GM19452 (cell line): Measurements from ENCODE around the gene PGAM5.
"Not testable (repeated sequence)": the region's sequence is repeated elsewhere in the genome, so short reads cannot be mapped to it uniquely, and the experiment has no call there.

Source experiments
- ATAC-seq: cut with Tn5 transposase; IDR thresholded peaks from one replicate; pipeline ENCODE4 v1.9.1; 2021; ENCODE audit not compliant: unreplicated experiment

PGAM5 gene

DNA sequence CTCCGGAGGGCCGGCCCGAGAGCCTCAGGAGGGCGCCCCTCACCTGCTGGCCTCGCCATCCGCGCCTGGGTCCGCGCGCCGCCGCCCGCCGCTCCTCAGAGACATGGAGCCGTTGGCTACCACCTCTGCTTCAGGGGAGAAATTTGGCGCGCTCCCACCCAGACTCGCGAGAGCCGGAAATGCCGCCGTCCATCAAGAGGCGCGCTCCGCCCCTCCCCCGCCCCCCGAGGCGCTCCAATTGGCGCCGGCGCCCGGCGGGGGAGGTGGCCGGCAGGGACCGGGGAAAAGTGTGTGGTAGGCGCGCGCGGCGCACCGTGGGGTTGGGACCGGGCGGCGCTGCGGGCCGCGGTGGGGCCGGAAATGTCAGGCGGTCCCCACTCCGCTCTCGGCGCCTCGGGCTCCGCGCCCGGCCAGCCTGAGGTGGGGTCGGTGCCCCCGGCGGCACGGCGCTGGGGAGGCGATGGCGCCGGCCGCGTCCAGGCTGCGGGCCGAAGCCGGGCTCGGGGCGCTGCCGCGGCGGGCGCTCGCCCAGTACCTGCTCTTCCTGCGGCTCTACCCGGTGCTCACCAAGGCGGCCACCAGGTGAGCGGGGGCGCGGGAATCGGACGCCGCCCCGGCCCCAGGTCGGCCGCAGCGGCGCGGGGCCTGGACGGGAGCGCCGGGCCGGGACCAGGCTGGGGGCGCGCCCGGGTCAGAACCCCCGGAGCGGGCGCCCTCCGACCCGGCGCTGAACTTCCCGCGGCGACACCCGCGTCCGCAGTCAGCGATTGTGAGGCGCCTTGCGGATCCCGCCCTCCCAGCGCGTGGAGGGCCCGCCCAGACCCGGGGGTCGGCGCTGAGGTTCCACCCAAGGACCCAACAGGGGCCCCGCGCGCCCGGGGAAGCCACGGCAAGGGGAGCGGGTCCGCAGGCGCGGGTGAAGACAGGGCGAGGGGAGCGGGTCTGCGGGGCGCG is 23.2 kb upstream of the PGAM5 start, which contains the start of the genes POLE and PXMP2:
Gene POLE (minus strand): TSS at position 132 of the 954 bp plus-strand sequence. CDS start 27 bp downstream, at position 105.
Gene PXMP2 (plus strand): TSS at position 377 of the 954 bp plus-strand sequence. CDS start 84 bp downstream, at position 461.
- peak; percentile 88 for ATAC-seq

DNA sequence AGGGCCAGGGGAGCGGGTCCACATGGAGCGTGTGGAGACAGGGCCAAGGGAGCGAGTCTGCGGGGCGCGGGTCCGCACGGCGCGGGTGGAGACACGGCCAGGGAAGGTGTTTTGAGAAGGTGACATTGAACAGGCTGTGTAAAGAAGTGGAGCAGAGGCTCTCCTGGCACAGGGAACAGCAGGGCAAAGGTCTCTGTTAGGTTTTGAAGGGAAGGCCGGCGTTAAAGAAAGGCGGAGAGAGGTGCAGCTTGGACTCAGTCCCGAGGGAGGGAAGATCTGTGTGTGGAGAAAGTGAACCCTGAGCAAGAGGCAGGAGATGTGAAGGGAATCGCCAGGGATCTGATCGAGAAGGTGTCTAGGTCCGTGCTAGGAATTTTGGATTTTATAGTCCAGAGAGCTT is 21.4 kb upstream of the PGAM5 start:
- ATAC-seq = no peak

DNA sequence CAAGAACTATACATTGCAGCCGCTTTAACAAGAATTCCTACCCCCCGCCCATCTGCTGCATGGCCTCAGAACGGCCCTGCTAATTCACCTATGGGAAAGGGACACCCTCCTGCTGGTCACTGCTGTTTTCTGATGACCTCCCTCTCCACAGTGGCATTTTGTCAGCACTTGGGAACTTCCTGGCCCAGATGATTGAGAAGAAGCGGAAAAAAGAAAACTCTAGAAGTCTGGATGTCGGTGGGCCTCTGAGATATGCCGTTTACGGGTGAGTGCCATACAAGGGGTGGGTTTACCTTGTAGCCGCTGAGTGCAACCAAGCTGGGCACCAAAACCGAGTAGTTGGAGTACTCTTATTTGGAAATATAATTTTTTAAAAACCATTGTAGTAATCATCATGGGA is 20.5 kb upstream of the PGAM5 start:
- no peak for ATAC-seq

DNA sequence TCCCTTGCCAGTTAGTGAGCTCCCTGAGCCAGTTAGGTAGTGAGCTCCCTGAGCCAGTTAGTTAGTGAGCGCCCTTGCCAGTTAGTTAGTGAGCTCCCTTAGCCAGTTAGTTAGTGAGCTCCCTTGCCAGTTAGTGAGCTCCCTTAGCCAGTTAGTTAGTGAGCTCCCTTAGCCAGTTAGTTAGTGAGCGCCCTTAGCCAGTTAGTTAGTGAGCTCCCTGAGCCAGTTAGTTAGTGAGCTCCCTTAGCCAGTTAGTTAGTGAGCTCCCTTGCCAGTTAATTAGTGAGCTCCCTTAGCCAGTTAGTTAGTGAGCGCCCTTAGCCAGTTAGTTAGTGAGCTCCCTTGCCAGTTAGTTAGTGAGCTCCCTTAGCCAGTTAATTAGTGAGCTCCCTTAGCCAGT is 18.6 kb upstream of the PGAM5 start:
- ATAC-seq = not testable (repeated sequence)

DNA sequence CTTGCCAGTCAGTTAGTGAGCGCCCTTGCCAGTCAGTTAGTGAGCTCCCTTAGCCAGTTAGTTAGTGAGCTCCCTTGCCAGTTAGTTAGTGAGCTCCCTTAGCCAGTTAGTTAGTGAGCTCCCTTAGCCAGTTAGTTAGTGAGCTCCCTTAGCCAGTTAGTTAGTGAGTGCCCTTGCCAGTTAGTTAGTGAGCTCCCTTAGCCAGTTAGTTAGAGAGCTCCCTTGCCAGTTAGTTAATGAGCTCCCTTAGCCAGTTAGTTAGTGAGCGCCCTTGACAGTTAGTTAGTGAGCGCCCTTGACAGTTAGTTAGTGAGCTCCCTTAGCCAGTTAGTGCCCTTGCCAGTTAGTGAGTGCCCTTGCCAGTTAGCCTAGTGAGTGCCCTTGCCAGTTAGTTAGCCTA is 15.8 kb upstream of the PGAM5 start:
- ATAC-seq = not testable (repeated sequence)

DNA sequence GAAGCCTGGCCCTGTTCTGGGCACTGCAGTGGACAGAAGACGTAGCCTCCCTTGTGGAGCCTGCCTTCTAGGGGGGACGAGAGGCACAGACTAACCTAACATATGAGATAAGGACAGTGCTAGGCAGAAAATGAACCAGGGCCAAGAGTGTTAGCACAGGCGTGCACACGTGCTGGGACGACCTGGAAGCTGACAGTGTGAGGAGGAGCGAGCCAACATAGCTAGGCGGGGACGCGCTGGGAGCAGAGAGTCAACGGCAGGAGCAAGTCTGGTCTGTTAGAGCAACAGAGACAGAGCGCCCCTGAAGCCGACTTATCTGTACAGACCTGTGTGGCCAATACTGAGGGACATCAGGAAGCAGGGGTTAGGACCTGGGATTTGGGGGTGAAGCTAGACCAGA is 15.2 kb upstream of the PGAM5 start:
- ATAC-seq = no peak

DNA sequence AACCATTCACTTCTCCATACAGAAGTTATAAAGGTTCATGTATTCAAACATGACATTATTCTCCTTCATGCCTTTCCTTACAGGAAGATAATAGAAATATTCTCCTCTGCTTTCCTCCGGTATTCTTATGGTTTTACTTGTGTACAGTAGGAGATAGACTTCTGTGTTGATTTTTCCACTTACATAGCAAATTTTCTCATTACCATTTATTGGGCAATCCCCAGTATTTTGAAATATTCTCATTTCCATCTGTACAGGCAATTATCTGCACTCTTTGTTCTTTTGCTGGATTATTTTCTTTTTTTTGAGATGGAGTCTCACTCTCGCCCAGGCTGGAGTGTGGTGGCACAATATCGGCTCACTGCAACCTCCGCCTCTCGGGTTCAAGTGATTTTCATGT is 12.3 kb upstream of the PGAM5 start:
- no peak for ATAC-seq

DNA sequence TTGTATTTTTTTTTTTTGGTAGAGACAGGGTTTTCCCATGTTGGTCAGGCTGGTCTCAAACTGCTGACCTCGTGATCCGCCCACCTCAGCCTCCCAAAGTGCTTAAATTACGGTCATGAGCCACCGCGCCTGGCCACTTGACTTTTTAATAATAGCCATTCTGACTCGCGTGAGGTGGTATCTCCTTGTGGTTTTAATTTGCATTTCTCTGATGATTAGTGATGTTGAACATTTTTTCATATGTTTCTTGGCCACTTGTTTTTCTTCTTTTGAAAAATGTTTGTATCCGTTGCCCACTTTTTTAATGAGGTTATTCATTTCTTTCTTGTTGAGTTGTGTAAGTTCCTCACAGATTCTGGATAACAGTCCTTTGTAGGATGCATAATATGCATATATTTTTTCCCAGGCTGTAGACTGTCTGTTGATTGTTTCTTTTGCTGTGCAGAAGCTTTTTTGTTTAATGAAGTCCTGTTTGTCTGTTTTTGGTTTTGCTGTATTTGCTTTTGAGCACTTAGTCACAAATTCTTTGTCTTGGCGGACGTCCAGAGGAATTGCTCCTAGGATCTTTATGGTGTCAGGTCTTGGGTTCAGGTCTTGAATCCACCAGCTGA is 10.3 kb upstream of the PGAM5 start:
- ATAC-seq = no peak

DNA sequence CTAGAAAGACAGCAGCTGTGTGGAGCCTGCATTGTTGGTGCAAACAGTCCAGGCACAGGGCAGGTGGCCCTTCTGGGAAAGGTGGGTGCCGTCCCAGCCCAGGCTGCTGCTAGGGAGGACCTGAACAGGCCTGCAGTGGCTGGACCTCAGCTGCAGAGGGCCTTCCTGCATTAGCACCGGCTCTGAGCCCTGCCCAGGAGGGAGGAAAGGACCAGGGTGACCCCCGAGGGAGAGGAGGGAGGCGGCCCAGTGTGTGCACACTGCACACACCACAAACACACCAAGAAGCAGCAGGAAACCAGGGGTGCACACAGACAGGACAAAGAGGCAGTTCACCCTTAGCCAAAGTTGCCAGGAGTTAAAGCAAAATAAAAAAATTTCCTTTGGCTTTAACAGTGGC is 8.0 kb upstream of the PGAM5 start:
- ATAC-seq = no peak

DNA sequence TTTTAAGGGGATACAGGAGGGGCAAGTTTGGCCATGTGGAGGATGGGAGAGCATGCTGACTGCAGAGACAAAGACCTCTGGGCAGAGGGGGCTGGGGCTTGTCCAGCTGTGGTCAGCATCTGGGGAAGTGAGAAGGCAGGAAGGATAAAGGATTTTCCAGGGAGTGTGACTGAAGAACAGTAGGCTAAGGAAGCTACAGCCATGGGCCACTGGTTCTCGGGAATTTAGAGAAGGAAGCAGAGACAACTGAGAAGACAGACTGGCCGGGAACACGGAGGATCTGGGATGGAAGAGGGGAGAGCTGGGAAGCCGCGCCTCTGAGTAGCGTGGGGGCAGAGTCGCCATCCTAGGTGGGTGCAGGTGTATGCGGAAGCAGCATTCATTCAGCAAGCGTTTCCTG is 7.0 kb upstream of the PGAM5 start:
- no peak for ATAC-seq

DNA sequence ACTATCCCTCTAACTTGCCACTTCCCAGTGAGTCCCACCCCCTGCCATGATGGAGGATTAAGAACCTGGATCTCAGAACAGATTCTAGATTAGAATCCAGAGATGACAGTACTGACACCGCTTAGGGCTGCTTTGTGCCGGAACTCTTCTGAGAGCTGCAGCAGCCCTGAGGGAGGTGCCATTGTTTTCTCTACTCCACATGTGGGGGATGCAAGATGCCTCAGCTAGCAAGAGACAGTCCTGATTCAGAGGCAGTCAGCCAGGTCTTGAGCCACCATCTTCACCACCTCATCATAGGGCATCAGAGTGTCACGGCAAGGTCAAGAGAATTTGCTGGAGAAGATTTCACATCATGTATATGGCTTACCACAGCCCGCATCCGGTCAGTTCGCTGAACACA is 3.4 kb upstream of the PGAM5 start:
- no peak for ATAC-seq

DNA sequence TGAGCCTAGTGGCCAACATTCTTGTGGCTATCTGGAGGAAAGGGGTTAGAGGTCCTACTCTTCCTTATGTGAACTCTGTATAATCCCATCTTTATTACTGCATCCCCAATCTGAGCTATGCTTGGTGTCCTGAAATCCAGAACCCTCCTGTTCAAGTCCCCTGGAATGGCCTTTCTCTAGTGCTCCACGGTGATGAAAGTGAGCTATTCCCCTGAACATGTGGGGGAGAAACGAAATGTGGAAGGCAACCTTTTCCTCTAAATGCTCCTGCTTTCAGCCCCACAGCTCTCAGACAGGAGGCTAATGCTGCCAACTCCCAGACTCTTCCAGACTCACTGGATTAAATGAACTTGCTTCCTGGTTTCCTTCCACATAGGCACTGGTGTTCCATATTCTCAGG is 2.5 kb upstream of the PGAM5 start:
- no peak for ATAC-seq

DNA sequence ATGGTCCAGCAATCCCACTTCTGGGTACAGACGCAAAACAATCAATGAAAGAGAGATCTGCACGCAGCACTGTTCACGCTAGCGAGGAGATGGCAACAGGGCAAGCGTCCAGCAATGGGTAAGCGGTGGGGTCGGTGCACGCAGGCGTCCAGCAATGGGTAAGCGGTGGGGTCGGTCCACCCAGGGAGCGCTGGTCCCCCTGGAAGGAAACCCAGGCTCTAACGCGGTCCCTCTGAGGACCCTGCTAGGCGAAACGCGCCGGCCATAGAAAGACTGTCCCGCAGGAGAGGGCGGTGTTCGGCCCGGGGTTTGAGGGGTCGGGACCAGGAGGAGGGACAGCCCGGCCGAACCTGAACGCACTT is 618 bp upstream of the PGAM5 start:
- peak; percentile 31 for ATAC-seq

DNA sequence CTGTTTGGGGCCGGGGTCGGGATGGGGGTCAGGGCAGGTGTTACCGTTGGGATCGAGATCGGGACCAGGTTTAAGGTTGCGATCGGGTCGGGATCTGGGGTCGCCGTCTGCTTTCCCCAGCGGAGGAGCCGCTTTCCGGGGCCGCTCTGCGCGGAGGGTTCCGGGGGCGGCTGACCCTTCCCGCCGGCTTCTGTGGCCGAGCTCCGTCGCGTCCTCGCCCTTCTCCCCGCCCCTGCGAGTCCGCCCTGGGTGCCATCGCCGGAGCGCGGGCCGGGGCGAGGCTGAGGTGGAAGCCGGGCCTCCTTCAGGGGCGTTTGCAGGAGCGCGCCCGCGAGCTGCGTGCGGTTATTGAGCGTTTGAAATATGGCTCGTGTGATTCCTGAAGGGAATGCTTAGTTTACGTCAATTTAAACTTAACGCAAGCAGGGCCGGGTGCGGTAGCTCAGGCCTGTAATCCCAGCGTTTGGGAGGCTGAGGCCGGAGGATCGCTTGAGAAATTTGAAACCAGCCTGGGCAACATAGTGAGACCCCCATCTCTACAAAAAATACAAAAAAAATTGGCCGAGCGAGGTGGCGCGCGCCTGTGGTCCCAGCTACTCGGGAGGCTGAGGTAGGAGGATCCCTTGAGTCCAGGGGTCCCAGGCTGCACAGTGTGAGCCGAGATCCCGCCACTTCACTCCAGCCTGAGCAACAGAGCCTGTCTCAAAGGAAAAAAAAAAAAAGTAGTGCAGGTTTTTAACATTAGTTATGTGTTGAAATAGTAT is 620 bp downstream of the PGAM5 start:
- peak; percentile 15 for ATAC-seq

DNA sequence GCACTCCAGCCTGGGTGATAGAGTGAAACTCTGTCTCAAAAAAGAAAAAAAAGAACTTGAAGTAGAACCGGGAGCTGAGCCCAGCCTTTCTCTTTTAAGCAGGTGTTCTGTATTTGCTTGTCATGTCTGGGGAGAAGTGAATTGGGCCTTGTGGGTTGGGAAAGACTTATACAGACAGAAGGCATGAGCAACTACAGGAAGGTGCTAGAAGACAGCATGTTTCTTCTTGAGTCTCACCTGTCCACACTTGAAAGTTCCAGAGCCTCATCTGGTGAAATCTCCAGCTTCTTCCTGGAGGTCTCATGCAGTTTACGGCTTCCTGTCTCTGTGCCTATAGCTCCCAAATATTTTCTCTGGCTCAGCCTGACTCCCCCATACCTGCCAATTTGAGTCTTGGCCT is 2.5 kb downstream of the PGAM5 start:
- no peak for ATAC-seq

DNA sequence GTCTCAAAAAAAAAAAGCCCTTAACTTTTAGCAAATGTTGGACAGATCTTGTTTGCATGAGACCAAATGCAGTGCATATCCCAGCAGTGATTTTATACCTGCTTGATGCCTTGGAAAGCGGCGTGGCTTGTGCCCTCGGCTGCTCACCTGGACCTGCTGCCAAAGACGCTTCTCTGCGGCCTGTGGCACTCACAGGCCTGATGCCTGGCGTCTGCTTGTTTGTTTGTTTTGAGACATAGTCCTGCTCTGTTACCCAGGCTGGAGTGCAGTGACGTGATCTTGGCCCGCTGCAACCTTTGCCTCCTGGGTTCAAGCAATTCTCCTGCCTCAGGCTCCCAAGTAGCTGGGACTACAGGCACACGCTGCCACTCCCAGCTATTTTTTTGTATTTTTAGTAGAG is 5.2 kb downstream of the PGAM5 start:
- ATAC-seq = no peak

DNA sequence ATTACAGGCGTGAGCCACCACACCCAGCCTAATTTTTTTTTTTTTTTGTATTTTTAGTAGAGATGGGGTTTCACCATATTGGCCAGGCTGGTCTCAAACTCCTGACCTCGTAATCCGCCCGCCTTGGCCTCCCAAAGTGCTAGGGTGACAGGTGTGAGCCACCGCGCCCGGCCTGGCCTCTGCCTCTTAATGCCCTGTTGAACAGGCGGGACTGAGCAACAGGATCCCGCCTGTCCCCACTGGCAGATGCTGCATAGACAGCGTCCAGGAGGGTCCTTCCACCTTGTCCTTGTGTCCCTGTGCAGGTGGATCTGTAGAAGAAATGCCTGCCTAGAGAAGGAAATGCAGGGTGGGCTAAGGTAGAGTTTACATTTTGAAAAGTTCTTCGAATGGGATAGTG is 5.7 kb downstream of the PGAM5 start:
- no peak for ATAC-seq

DNA sequence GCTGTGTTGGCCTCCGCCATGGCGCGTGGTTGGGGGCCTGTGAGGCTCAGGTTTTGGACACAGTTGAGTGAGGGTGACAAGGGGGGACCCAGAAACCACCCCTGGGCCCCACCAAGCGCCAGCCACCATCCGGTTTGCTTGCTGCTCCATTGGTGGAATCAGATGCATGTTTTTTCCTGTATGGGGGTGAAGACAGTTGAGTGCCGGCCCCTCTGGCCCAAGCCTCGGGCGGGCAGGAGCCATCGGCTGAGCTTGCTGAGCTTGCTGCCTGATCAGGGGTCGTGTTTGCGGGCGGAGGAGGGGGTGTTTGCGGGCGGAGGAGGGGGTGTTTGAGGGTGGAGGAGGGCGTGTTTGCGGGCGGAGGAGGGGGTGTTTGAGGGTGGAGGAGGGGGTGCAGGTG is 6.4 kb downstream of the PGAM5 start:
- ATAC-seq = no peak

DNA sequence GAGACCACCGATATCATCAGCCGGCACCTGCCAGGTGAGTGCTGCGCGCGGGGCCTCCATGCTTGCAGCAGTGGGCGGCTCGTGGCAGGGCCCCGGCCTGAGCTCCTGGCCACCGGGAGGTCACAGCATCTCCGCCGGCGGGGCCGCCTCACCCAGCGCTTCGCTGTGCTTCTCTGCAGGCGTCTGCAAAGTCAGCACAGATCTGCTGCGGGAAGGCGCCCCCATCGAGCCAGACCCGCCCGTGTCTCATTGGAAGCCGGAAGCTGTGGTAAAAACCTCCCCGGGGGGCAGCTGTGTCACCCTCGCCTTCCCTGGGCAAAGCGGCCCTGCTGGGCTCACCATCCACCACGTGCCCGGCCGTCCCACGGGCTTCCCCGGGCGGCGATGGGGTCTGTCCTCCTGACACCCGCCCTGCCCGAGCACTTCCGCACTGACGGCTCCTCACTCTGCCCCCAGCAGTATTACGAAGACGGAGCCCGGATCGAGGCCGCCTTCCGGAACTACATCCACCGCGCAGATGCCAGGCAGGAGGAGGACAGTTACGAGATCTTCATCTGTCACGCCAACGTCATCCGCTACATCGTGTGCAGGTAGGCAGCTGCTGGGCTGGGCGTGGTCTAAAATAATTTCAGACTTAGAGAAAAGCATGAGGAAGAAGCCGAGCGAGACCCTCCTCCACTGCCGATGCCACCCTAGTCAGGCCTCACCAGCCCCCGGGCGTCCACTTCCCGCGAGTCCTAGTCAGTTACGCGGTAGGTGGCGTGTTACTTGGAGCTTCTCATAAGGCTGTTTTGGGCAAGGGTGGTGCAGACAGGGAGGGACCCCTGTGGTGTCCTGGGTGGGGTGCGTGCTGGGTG is 7.1 kb downstream of the PGAM5 start:
- no peak for ATAC-seq

DNA sequence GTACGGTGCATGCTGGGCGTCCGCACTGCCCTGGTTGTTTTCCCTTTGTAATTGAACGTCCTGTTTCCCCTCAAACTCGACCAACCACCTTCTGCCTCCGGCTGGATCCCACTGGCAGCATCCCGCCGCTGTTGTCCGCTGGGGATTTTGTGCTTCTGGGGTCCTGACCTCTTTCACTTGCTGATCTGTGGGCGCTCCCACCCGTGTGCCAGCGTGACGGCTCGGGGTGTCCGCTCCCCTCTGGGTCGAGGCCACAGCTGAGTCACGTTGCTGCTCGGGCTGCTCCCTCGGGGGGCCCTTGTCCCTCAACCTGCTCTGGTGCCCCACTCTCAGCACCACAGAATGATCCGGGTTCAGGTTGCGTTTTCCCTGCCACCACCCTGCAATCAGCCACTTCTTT is 8.0 kb downstream of the PGAM5 start:
- no peak for ATAC-seq
